ENCODE measurements around the gene EPC1. TPM values are rescaled to one million over a fixed set of nuclear protein-coding genes. Genes with fewer than 3 reads are reported as not detected.
"Not testable (repeated sequence)": the region's sequence is repeated elsewhere in the genome, so short reads cannot be mapped to it uniquely, and the experiment has no call there.

EPC1 gene
- total RNA-seq, 1 experiment from 2014 or later: 36.6 TPM

DNA sequence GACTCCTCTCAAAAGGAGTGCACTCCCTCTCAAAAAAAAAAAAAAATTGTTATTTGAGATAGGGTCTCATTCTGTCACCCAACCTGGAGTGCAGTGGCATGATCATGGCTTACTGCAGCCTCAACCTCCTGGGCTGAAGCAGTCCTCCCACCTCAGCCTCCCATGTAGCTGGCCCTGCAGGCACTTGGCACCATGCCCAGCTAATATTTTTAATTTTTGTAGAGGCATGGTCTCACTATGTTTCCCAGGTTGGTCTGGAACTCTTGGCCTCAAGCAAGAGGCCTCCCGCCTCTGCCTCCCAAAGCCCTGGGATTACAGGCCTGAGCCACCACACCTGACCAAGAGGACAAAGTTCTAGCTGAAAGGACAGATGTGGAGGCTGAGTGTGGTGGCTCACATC, 120.3 kb downstream of the EPC1 start:
- Mint-ChIP-seq H3K4me1 (ENCODE audit: low read depth, unreplicated experiment) (no peaks in the 10 kb centered on the region), H3K4me3 (ENCODE audit: unreplicated experiment) (no peak overlapping the region), H3K27me3 (ENCODE audit: insufficient read depth, unreplicated experiment) (no peaks in the 10 kb centered on the region), H3K27ac (ENCODE audit: unreplicated experiment) (no peak overlapping the region), H3K36me3 (ENCODE audit: insufficient read depth, unreplicated experiment) (peaks cover 5% of the 10 kb centered on the region), H3K9me3 (ENCODE audit: unreplicated experiment) (peaks cover 20% of the 10 kb centered on the region)
- no peak overlapping the region for H3K4me3 ChIP-seq (ENCODE audit: low read depth, low read length)
- no TSS peak for BruUV-seq (replicated peaks)
- H3K27me3 ChIP-seq (replicated peaks; ENCODE audit: control insufficient read depth, insufficient read depth, low read length): no peaks in the 10 kb centered on the region
- POLR2A ChIA-PET: no interaction called here
- no peaks in the 10 kb centered on the region for H3K4me1 ChIP-seq
- intact Hi-C loops (cut with micrococcal nuclease; ENCODE audit: unreplicated experiment): no loop called here
- CTCF ChIA-PET: interaction anchor here (1.3 kb wide), 1 partner anchor 16 kb away, joined by 3 read pairs; no protein-coding TSS in a partner anchor
- DNase-seq: no peak
- H3K36me3 ChIP-seq (ENCODE audit: control insufficient read depth, insufficient read depth, low read length): no peaks in the 10 kb centered on the region
- TF ChIP-seq, protein P1, sequence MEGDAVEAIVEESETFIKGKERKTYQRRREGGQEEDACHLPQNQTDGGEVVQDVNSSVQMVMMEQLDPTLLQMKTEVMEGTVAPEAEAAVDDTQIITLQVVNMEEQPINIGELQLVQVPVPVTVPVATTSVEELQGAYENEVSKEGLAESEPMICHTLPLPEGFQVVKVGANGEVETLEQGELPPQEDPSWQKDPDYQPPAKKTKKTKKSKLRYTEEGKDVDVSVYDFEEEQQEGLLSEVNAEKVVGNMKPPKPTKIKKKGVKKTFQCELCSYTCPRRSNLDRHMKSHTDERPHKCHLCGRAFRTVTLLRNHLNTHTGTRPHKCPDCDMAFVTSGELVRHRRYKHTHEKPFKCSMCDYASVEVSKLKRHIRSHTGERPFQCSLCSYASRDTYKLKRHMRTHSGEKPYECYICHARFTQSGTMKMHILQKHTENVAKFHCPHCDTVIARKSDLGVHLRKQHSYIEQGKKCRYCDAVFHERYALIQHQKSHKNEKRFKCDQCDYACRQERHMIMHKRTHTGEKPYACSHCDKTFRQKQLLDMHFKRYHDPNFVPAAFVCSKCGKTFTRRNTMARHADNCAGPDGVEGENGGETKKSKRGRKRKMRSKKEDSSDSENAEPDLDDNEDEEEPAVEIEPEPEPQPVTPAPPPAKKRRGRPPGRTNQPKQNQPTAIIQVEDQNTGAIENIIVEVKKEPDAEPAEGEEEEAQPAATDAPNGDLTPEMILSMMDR (IDR thresholded peaks at IDR 0.05; ENCODE audit: insufficient read depth in 1 of 2, low read depth in 1 of 2, low read length in 1 of 2, severe bottlenecking in 1 of 2, unreplicated experiment in 1 of 2): no peak
- H3K9me3 ChIP-seq: peaks cover 7% of the 10 kb centered on the region; the same call in 1 of the 2 replicates

- Mint-ChIP-seq H3K27me3 (ENCODE audit: insufficient read depth, unreplicated experiment) (no peaks in the 10 kb centered on the region), H3K9me3 (ENCODE audit: unreplicated experiment) (peaks cover 20% of the 10 kb centered on the region), H3K4me3 (ENCODE audit: unreplicated experiment) (no peak overlapping the region), H3K4me1 (ENCODE audit: low read depth, unreplicated experiment) (no peaks in the 10 kb centered on the region), H3K27ac (ENCODE audit: unreplicated experiment) (no peak overlapping the region), H3K36me3 (ENCODE audit: insufficient read depth, unreplicated experiment) (peaks cover 5% of the 10 kb centered on the region)
- BruUV-seq (replicated peaks): no TSS peak
- TF ChIP-seq, protein P1 (IDR thresholded peaks at IDR 0.05; ENCODE audit: insufficient read depth in 1 of 2, low read depth in 1 of 2, low read length in 1 of 2, severe bottlenecking in 1 of 2, unreplicated experiment in 1 of 2): no peak
- H3K27me3 ChIP-seq (replicated peaks; ENCODE audit: control insufficient read depth, insufficient read depth, low read length): no peaks in the 10 kb centered on the region
- no peak overlapping the region for H3K4me3 ChIP-seq (ENCODE audit: low read depth, low read length)
- H3K4me1 ChIP-seq: no peaks in the 10 kb centered on the region
- DNase-seq: no peak
- CTCF ChIA-PET: no interaction called here
- H3K9me3 ChIP-seq: peaks cover 7% of the 10 kb centered on the region; the same call in 1 of the 2 replicates
- intact Hi-C loops (cut with micrococcal nuclease; ENCODE audit: unreplicated experiment): no loop called here
- POLR2A ChIA-PET: no interaction called here
- H3K36me3 ChIP-seq (ENCODE audit: control insufficient read depth, insufficient read depth, low read length): no peaks in the 10 kb centered on the region
Observed at GRCh38 chr10:32225976-32226375, 121.0 kb downstream of the EPC1 start.

GRCh38 chr10:32222376-32222775, 124.6 kb downstream of the EPC1 start:
- H3K27ac Mint-ChIP-seq (ENCODE audit: unreplicated experiment); H3K27me3 Mint-ChIP-seq (ENCODE audit: insufficient read depth, unreplicated experiment); H3K27me3 ChIP-seq (replicated peaks; ENCODE audit: control insufficient read depth, insufficient read depth, low read length); intact Hi-C loops (cut with micrococcal nuclease; ENCODE audit: unreplicated experiment); POLR2A ChIA-PET; BruUV-seq (replicated peaks); H3K4me1 Mint-ChIP-seq (ENCODE audit: low read depth, unreplicated experiment); H3K36me3 Mint-ChIP-seq (ENCODE audit: insufficient read depth, unreplicated experiment); H3K36me3 ChIP-seq (ENCODE audit: control insufficient read depth, insufficient read depth, low read length); H3K4me3 Mint-ChIP-seq (ENCODE audit: unreplicated experiment); H3K4me1 ChIP-seq; DNase-seq; H3K4me3 ChIP-seq (ENCODE audit: low read depth, low read length): not testable (repeated sequence)
- H3K9me3 ChIP-seq: peaks cover 38% of the 10 kb centered on the region
- CTCF ChIA-PET: interaction anchor here (0.6 kb wide), 1 partner anchor 1580 kb away, joined by 3 read pairs; no protein-coding TSS in a partner anchor
- peaks cover 50% of the 10 kb centered on the region for H3K9me3 Mint-ChIP-seq (ENCODE audit: unreplicated experiment)

DNA sequence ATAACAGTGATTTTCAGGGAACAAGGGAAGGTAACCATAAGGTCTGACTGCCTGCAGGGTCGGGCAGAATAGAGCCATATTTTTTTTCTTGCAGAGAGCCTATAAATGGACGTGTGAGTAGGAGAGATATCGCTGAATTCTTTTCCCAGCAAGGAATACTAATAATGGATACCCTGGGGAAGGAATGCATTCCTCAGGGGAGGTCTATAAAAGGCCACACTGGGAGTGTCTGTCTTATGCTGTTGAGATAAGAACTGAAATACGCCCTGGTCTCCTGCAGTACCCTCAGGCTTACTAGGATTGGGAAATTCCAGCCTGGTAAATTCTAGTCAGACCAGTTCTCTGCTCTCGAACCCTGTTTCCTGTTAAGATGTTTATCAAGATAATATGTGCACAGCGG, 127.8 kb downstream of the EPC1 start:
- H3K9me3 Mint-ChIP-seq (ENCODE audit: unreplicated experiment): peaks cover 46% of the 10 kb centered on the region
- H3K4me1 ChIP-seq; BruUV-seq (replicated peaks); H3K27me3 ChIP-seq (replicated peaks; ENCODE audit: control insufficient read depth, insufficient read depth, low read length); intact Hi-C loops (cut with micrococcal nuclease; ENCODE audit: unreplicated experiment); H3K4me1 Mint-ChIP-seq (ENCODE audit: low read depth, unreplicated experiment); CTCF ChIA-PET; H3K4me3 ChIP-seq (ENCODE audit: low read depth, low read length); H3K4me3 Mint-ChIP-seq (ENCODE audit: unreplicated experiment); H3K27me3 Mint-ChIP-seq (ENCODE audit: insufficient read depth, unreplicated experiment); POLR2A ChIA-PET; H3K27ac Mint-ChIP-seq (ENCODE audit: unreplicated experiment); H3K36me3 ChIP-seq (ENCODE audit: control insufficient read depth, insufficient read depth, low read length); H3K36me3 Mint-ChIP-seq (ENCODE audit: insufficient read depth, unreplicated experiment): not testable (repeated sequence)
- DNase-seq: peak in 1 of 2 experiments; percentile 23
- H3K9me3 ChIP-seq: peaks cover 38% of the 10 kb centered on the region

DNA sequence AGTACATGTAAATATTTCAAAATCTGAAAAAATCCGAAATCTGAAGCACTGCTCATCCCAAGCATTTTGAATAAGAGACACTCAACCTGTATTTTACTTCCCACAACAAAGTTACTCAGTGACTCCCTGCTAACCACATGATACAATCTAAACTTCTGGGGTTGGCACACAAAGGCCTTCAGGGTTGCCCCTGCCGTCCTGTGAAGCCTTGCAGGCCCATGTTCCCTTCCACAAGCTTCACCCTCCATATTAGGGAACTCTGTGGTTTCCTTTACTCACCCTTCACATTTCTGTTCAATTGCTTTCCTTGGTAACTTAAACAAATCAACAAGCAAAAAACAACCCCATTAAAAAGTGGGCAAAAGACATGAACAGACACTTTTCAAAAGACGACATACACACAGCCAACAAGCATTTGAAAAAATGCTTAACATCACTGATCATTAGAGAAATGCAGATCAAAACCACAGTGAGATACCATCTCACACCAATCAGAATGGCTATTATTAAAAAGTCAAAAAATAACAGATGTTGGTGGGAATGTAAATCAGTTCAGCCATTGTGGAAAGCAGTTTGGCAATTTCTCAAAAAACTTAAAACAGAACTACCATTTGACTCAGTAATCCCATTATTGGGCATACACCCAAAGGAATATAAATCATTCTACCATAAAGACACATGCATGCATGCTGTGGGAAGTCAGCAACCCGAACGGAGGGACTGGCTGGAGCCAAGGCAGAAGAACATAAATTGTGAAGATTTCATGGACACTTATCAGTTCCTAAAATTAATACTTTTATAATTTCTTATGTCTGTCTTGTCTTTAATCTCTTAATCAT, 128.5 kb downstream of the EPC1 start:
- POLR2A ChIA-PET; CTCF ChIA-PET; DNase-seq; H3K36me3 ChIP-seq (ENCODE audit: control insufficient read depth, insufficient read depth, low read length); H3K4me3 Mint-ChIP-seq (ENCODE audit: unreplicated experiment); H3K27me3 ChIP-seq (replicated peaks; ENCODE audit: control insufficient read depth, insufficient read depth, low read length); intact Hi-C loops (cut with micrococcal nuclease; ENCODE audit: unreplicated experiment); H3K36me3 Mint-ChIP-seq (ENCODE audit: insufficient read depth, unreplicated experiment); H3K27me3 Mint-ChIP-seq (ENCODE audit: insufficient read depth, unreplicated experiment); BruUV-seq (replicated peaks); H3K4me1 ChIP-seq; H3K4me1 Mint-ChIP-seq (ENCODE audit: low read depth, unreplicated experiment); H3K27ac Mint-ChIP-seq (ENCODE audit: unreplicated experiment); H3K4me3 ChIP-seq (ENCODE audit: low read depth, low read length): not testable (repeated sequence)
- H3K9me3 ChIP-seq: peaks cover 38% of the 10 kb centered on the region
- peaks cover 46% of the 10 kb centered on the region for H3K9me3 Mint-ChIP-seq (ENCODE audit: unreplicated experiment)
